HG03039 (cell line): ENCODE results near the gene MBD6.

Experiments used
- ATAC-seq: cut with Tn5 transposase; IDR thresholded peaks from one replicate; pipeline ENCODE4 v1.9.1; 2021; ENCODE audit warnings: mild to moderate bottlenecking, moderate library complexity; ENCODE audit not compliant: unreplicated experiment

The MBD6 gene

GRCh38 chr12:57574795-57575194 lies 52.2 kb downstream of the MBD6 start:
- ATAC-seq = no peak

GRCh38 chr12:57575771-57576612 lies 53.4 kb downstream of the MBD6 start:
- no peak for ATAC-seq

DNA sequence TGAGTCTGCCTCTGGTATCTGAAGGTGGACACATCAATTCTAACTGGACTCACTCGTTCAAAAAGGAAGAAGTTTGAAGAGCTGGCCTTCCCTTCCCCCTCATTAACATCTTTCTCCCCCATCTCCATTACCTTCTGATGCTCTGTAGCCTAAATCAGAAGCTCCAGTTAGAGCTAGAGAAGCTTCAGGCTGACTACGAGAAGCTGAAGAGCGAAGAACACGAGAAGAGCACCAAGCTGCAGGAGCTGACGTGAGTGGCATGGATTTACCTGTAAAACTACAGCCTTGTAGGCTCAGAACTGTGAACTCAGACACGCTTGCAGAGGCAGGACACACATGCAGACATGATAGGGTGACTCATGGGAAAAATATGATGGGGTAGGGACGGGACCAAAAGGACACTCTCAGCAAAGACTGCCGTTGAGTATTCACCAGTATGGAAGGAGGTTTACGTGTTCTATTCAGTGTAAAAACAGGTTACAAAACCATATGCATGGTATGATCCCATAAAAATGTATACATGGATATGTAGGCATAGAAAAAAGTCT lies 54.1 kb downstream of the MBD6 start:
- ATAC-seq = no peak

GRCh38 chr12:57577981-57578758 lies 55.5 kb downstream of the MBD6 start:
- no peak for ATAC-seq

DNA sequence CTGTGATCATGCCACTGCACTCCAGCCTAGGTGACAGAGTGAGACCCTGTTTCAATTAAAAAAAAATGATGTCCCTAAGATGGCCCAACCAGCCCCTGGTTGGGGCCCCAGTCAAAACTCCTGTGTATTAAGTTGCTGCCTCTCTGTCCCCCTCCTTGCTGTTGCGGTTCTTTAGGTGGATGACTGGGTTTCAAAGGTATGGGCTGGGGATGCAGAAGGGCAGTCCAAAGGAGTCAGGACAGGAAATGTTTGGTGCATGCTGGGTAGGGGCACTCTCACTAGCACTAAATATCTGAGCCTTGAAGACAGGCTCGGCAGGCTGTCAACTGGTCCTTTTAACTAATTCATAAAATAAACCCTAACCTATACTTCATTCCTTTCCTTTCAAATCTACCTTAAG lies 56.4 kb downstream of the MBD6 start:
- ATAC-seq = no peak
